Chondrocyte (in vitro differentiated cells): ENCODE measurements around the gene PDCD5. TPM values are rescaled to one million over a fixed set of nuclear protein-coding genes. Genes with fewer than 3 reads are reported as not detected.
"Not testable (repeated sequence)": the region's sequence is repeated elsewhere in the genome, so short reads cannot be mapped to it uniquely, and the experiment has no call there.

Experiments used
- DNase-seq: peaks from one replicate; pipeline ENCODE4 v3.0.0; 2021; ENCODE audit warnings: mixed read lengths, low spot score
- H3K27ac Mint-ChIP-seq: one replicate; pipeline ENCODE4 v1.8.0; 2021; ENCODE audit warnings: mild to moderate bottlenecking, moderate library complexity, mixed read lengths; ENCODE audit not compliant: unreplicated experiment
- H3K27me3 Mint-ChIP-seq: 2 replicates; pipeline ENCODE4 v1.8.0; 2021; ENCODE audit warnings: low read depth, mixed read lengths
- H3K36me3 Mint-ChIP-seq: 2 replicates; pipeline ENCODE4 v1.8.0; 2021; ENCODE audit warnings: low read depth, mixed read lengths
- H3K4me1 Mint-ChIP-seq: 2 replicates; pipeline ENCODE4 v1.8.0; 2021; ENCODE audit warnings: low read depth, mild to moderate bottlenecking, mixed read lengths
- H3K4me3 Mint-ChIP-seq: one replicate; pipeline ENCODE4 v1.8.0; 2021; ENCODE audit warnings: mild to moderate bottlenecking, moderate library complexity, mixed read lengths; ENCODE audit not compliant: unreplicated experiment
- H3K9me3 Mint-ChIP-seq: 2 replicates; pipeline ENCODE4 v1.8.0; 2021; ENCODE audit warnings: low read depth, mixed read lengths
- CTCF ChIP-seq: fragments of 200-600 bp; sonication (generic); IDR thresholded peaks from 2 replicates; pipeline ENCODE4 v1.5.0; 2021; ENCODE audit warnings: antibody characterized with exemption, mild to moderate bottlenecking, moderate library complexity
- total RNA-seq: library from RNA; stranded (reverse); gene quantifications from 3 replicates; pipeline ENCODE4 v1.2.1, GENCODE V29; 2021

PDCD5 gene
- total RNA-seq, 1 donor from 2014 or later, result 108 TPM

GRCh38 chr19:32558607-32559228 is 22.3 kb upstream of the PDCD5 start:
- H3K4me1 Mint-ChIP-seq, result no peaks in the 10 kb centered on the region
- H3K27me3 Mint-ChIP-seq, result peaks cover 17% of the 10 kb centered on the region
- DNase-seq, result no peak
- no peak overlapping the region for H3K27ac Mint-ChIP-seq
- no peaks in the 10 kb centered on the region for H3K36me3 Mint-ChIP-seq
- H3K4me3 Mint-ChIP-seq, result no peak overlapping the region
- H3K9me3 Mint-ChIP-seq, result no peaks in the 10 kb centered on the region
- no peak for TF ChIP-seq CTCF

- no peaks in the 10 kb centered on the region for H3K36me3 Mint-ChIP-seq
- no peaks in the 10 kb centered on the region for H3K9me3 Mint-ChIP-seq
- no peak overlapping the region for H3K4me3 Mint-ChIP-seq
- no peak for DNase-seq
- no peaks in the 10 kb centered on the region for H3K4me1 Mint-ChIP-seq
- no peak overlapping the region for H3K27ac Mint-ChIP-seq
- peaks cover 7% of the 10 kb centered on the region for H3K27me3 Mint-ChIP-seq
- no peak for TF ChIP-seq CTCF
Measured at GRCh38 chr19:32563761-32564160, 17.2 kb upstream of the PDCD5 start.

GRCh38 chr19:32566246-32566830 is 14.7 kb upstream of the PDCD5 start:
- Mint-ChIP-seq H3K27ac (no peak overlapping the region), H3K4me3 (no peak overlapping the region), H3K4me1 (no peaks in the 10 kb centered on the region), H3K36me3 (no peaks in the 10 kb centered on the region), H3K9me3 (no peaks in the 10 kb centered on the region), H3K27me3 (peaks cover 8% of the 10 kb centered on the region)
- TF ChIP-seq CTCF, result no peak
- DNase-seq, result no peak

GRCh38 chr19:32567486-32567885 is 13.5 kb upstream of the PDCD5 start:
- Mint-ChIP-seq H3K27me3 (peaks cover 8% of the 10 kb centered on the region), H3K4me1 (no peaks in the 10 kb centered on the region), H3K9me3 (no peaks in the 10 kb centered on the region), H3K4me3 (no peak overlapping the region), H3K27ac (no peak overlapping the region), H3K36me3 (no peaks in the 10 kb centered on the region)
- TF ChIP-seq CTCF, result no peak
- no peak for DNase-seq

GRCh38 chr19:32570081-32570785 is 10.8 kb upstream of the PDCD5 start:
- Mint-ChIP-seq H3K4me1 (no peaks in the 10 kb centered on the region), H3K27me3 (peaks cover 9% of the 10 kb centered on the region), H3K4me3 (no peak overlapping the region)

GRCh38 chr19:32571471-32572075 is 9.4 kb upstream of the PDCD5 start:
- H3K27ac Mint-ChIP-seq, H3K9me3 Mint-ChIP-seq, H3K4me3 Mint-ChIP-seq, H3K27me3 Mint-ChIP-seq, DNase-seq, H3K4me1 Mint-ChIP-seq, H3K36me3 Mint-ChIP-seq: not testable (repeated sequence)

More at GRCh38 chr19:32570081-32570785, 10.8 kb upstream of the PDCD5 start:
- TF ChIP-seq CTCF, result peak; percentile 84
- H3K9me3 Mint-ChIP-seq, result no peaks in the 10 kb centered on the region
- no peak overlapping the region for H3K27ac Mint-ChIP-seq
- no peaks in the 10 kb centered on the region for H3K36me3 Mint-ChIP-seq
- DNase-seq, result no peak

GRCh38 chr19:32572700-32573491 is 8.1 kb upstream of the PDCD5 start:
- H3K36me3 Mint-ChIP-seq, H3K27ac Mint-ChIP-seq, DNase-seq, H3K4me1 Mint-ChIP-seq, H3K9me3 Mint-ChIP-seq, H3K4me3 Mint-ChIP-seq: not testable (repeated sequence)
- H3K27me3 Mint-ChIP-seq, result peaks cover 14% of the 10 kb centered on the region
